Measurements from ENCODE around the gene PDZD4. TPM values are rescaled to one million over a fixed set of nuclear protein-coding genes. Genes with fewer than 3 reads are reported as not detected.

PDZD4 gene
- polyA plus RNA-seq, 4 donors = 7.7 to 10.6 (median 8.8) TPM

GRCh38 chrX:153763989-153764755 is 66.2 kb downstream of the PDZD4 start, which contains the start of gene PLXNB3:
Gene PLXNB3, plus strand, starts transcription at chrX:153764249. Its CDS starts 1,287 bp downstream, at chrX:153765536.
- no peak for DNase-seq (ENCODE audit: low read depth in 4 of 4, low spot score in 3 of 4)

- DNase-seq (ENCODE audit: low read depth in 4 of 4, low spot score in 3 of 4) = no peak
These were observed 66.9 kb downstream of the PDZD4 start for GRCh38 chrX:153763298-153763932.

GRCh38 chrX:153762626-153763173 is 67.6 kb downstream of the PDZD4 start:
- DNase-seq (ENCODE audit: low read depth in 4 of 4, low spot score in 3 of 4) = no peak

- no peak for DNase-seq (ENCODE audit: low read depth in 4 of 4, low spot score in 3 of 4)
These were observed 68.5 kb downstream of the PDZD4 start for GRCh38 chrX:153761863-153762262.

- DNase-seq (ENCODE audit: low read depth in 4 of 4, low spot score in 3 of 4) = no peak
These were observed 75.2 kb downstream of the PDZD4 start for GRCh38 chrX:153755136-153755535.

Other genes with a start within 250 kb of the PDZD4 start
- gene CCNQ, start 231.4 kb downstream of the PDZD4 start, polyA plus RNA-seq (ENCODE audit: insufficient read length in 4 of 4) = 10 to 100 TPM; 17.6 to 20.7 (median 19.3) TPM
- 10 to 100 TPM; 46.7 to 74.3 (median 49.1) TPM for gene DUSP9, start 183.3 kb downstream of the PDZD4 start, polyA plus RNA-seq (ENCODE audit: insufficient read length in 4 of 4)
- 10 to 100 TPM in 1 of 4 donors, 1 to 10 TPM in 3; 6.2 to 11.4 (median 7.5) TPM for gene PNCK, start 156.7 kb downstream of the PDZD4 start, polyA plus RNA-seq (ENCODE audit: insufficient read length in 4 of 4)
- 10 to 100 TPM; 46.6 to 74.1 (median 52.6) TPM for gene SLC6A8, start 142.6 kb downstream of the PDZD4 start, polyA plus RNA-seq (ENCODE audit: insufficient read length in 4 of 4)
- gene BCAP31, start 106.2 kb downstream of the PDZD4 start, polyA plus RNA-seq (ENCODE audit: insufficient read length in 4 of 4) = 100 to 1,000 TPM; 192 to 206 (median 199) TPM
- 1 to 10 TPM; 6.3 to 8.9 (median 7.1) TPM for gene ABCD1, start 105.7 kb downstream of the PDZD4 start, polyA plus RNA-seq (ENCODE audit: insufficient read length in 4 of 4)
- gene PLXNB3, start 66.3 kb downstream of the PDZD4 start, polyA plus RNA-seq (ENCODE audit: insufficient read length in 4 of 4) = 1 to 10 TPM in 3 of 4 donors, under 1 TPM in 1; 0.82 to 2.9 (median 2.1) TPM
- 1 to 10 TPM in 3 of 4 donors, under 1 TPM in 1; 0.90 to 2.0 (median 1.5) TPM for gene SRPK3, start 49.5 kb downstream of the PDZD4 start, polyA plus RNA-seq (ENCODE audit: insufficient read length in 4 of 4)
- gene IDH3G, start 36.2 kb downstream of the PDZD4 start, polyA plus RNA-seq (ENCODE audit: insufficient read length in 4 of 4) = 10 to 100 TPM; 62.2 to 90.3 (median 72.7) TPM
- 100 to 1,000 TPM; 141 to 189 (median 155) TPM for gene SSR4, start 35.9 kb downstream of the PDZD4 start, polyA plus RNA-seq (ENCODE audit: insufficient read length in 4 of 4)
- gene L1CAM, start 55.6 kb upstream of the PDZD4 start, polyA plus RNA-seq (ENCODE audit: insufficient read length in 4 of 4) = 10 to 100 TPM; 46.4 to 59.9 (median 47.9) TPM
- 1 to 10 TPM; 1.4 to 3.1 (median 2.0) TPM for gene AVPR2, start 74.1 kb upstream of the PDZD4 start, polyA plus RNA-seq (ENCODE audit: insufficient read length in 4 of 4)
- gene ARHGAP4, start 95.7 kb upstream of the PDZD4 start, polyA plus RNA-seq (ENCODE audit: insufficient read length in 4 of 4) = 10 to 100 TPM; 24.6 to 37.8 (median 27.8) TPM
- 10 to 100 TPM; 60.2 to 80.1 (median 66.6) TPM for gene NAA10, start 104.5 kb upstream of the PDZD4 start, polyA plus RNA-seq (ENCODE audit: insufficient read length in 4 of 4)
- 10 to 100 TPM; 16.3 to 27.1 (median 18.8) TPM for gene RENBP, start 114.1 kb upstream of the PDZD4 start, polyA plus RNA-seq (ENCODE audit: insufficient read length in 4 of 4)
- 10 to 100 TPM; 41.5 to 44.3 (median 41.9) TPM for gene HCFC1, start 141.3 kb upstream of the PDZD4 start, polyA plus RNA-seq (ENCODE audit: insufficient read length in 4 of 4)
- 1 to 10 TPM; 6.9 to 9.6 (median 7.4) TPM for gene TMEM187, start 142.2 kb upstream of the PDZD4 start, polyA plus RNA-seq (ENCODE audit: insufficient read length in 4 of 4)
- gene IRAK1, start 189.4 kb upstream of the PDZD4 start, polyA plus RNA-seq (ENCODE audit: insufficient read length in 4 of 4) = 10 to 100 TPM; 48.4 to 62.2 (median 51.7) TPM